ENCODE measurements around the gene ADARB1.
A peak's percentile ranks its signal among the peaks of the same experiment; 100 is the strongest.

ADARB1 gene

GRCh38 chr21:45226540-45227326 is 152.4 kb downstream of the ADARB1 start:
- DNase-seq (ENCODE audit: low read depth), result no peak

GRCh38 chr21:45227735-45228134 is 153.4 kb downstream of the ADARB1 start:
- DNase-seq (ENCODE audit: low read depth), result no peak

- no peak for DNase-seq (ENCODE audit: low read depth)
Measured at GRCh38 chr21:45228171-45228641, 153.8 kb downstream of the ADARB1 start.

GRCh38 chr21:45228656-45229240 is 154.4 kb downstream of the ADARB1 start:
- DNase-seq (ENCODE audit: low read depth), result no peak

- DNase-seq (ENCODE audit: low read depth), result no peak
Measured at GRCh38 chr21:45231705-45232104, 157.3 kb downstream of the ADARB1 start.

GRCh38 chr21:45234127-45234526 is 159.7 kb downstream of the ADARB1 start:
- no peak for DNase-seq (ENCODE audit: low read depth)

GRCh38 chr21:45234965-45235364 is 160.6 kb downstream of the ADARB1 start:
- DNase-seq (ENCODE audit: low read depth), result no peak

- DNase-seq (ENCODE audit: low read depth), result no peak
Measured at GRCh38 chr21:45235488-45235887, 161.1 kb downstream of the ADARB1 start.

- peak; percentile 22 for DNase-seq (ENCODE audit: low read depth)
Measured at GRCh38 chr21:45236481-45236880, 162.1 kb downstream of the ADARB1 start.

GRCh38 chr21:45237401-45237800 is 163.0 kb downstream of the ADARB1 start:
- no peak for DNase-seq (ENCODE audit: low read depth)

- no peak for DNase-seq (ENCODE audit: low read depth)
Measured at GRCh38 chr21:45241357-45241756, 167.0 kb downstream of the ADARB1 start.

- DNase-seq (ENCODE audit: low read depth), result no peak
Measured at GRCh38 chr21:45243603-45244002, 169.2 kb downstream of the ADARB1 start.

- no peak for DNase-seq (ENCODE audit: low read depth)
Measured at GRCh38 chr21:45244799-45245340, 170.5 kb downstream of the ADARB1 start.

GRCh38 chr21:45246386-45247320 is 172.3 kb downstream of the ADARB1 start:
- DNase-seq (ENCODE audit: low read depth), result no peak

- no peak for DNase-seq (ENCODE audit: low read depth)
Measured at GRCh38 chr21:45248301-45248892, 174.0 kb downstream of the ADARB1 start.

GRCh38 chr21:45248893-45249381 is 174.6 kb downstream of the ADARB1 start:
- no peak for DNase-seq (ENCODE audit: low read depth)

- no peak for DNase-seq (ENCODE audit: low read depth)
Measured at GRCh38 chr21:45249626-45250025, 175.2 kb downstream of the ADARB1 start.

GRCh38 chr21:45250272-45250671 is 175.9 kb downstream of the ADARB1 start:
- DNase-seq (ENCODE audit: low read depth), result no peak

GRCh38 chr21:45250914-45251634 is 176.7 kb downstream of the ADARB1 start:
- no peak for DNase-seq (ENCODE audit: low read depth)

GRCh38 chr21:45251635-45252447 is 177.5 kb downstream of the ADARB1 start:
- no peak for DNase-seq (ENCODE audit: low read depth)
